OCI-LY1 (cell line): ENCODE data around the gene RERG.

Experiments used
- EZH2 ChIP-seq: fragments of 200-600 bp; sonication (generic), shearing (Covaris generic); IDR thresholded peaks from 2 replicates; pipeline ENCODE4 v1.8.0; 2017; ENCODE audit warnings: borderline replicate concordance, mixed run types, mild to moderate bottlenecking, antibody characterized with exemption, low read length, moderate library complexity, mixed read lengths
- TF ChIP-seq, protein P1 (sequence below): fragments of 200-600 bp; sonication (generic), shearing (Covaris generic); IDR thresholded peaks from 2 replicates; pipeline ENCODE4 v1.5.1; 2017; ENCODE audit warnings: mild to moderate bottlenecking, antibody characterized with exemption, low read length, moderate library complexity, mixed read lengths

DNA sequence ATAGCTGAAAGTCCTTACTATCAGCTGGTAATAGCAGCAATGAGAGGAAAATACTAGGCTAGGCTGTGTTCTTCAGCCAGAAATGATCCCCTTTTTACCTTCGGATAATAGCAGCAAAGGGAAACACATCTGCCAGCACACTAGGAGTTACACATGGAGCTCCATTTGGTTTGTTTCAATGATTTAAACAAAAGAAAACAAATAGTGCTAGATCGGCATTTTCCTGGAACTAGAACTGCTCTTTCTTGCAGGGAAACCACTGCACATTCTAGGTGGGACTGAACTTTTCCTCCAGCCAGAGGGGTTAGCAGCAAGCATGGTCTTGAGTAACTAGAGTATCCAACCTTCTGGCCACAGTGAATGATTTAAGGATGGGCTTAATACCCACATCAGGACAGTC, 130.8 kb downstream of the RERG start:
- TF ChIP-seq, protein P1, sequence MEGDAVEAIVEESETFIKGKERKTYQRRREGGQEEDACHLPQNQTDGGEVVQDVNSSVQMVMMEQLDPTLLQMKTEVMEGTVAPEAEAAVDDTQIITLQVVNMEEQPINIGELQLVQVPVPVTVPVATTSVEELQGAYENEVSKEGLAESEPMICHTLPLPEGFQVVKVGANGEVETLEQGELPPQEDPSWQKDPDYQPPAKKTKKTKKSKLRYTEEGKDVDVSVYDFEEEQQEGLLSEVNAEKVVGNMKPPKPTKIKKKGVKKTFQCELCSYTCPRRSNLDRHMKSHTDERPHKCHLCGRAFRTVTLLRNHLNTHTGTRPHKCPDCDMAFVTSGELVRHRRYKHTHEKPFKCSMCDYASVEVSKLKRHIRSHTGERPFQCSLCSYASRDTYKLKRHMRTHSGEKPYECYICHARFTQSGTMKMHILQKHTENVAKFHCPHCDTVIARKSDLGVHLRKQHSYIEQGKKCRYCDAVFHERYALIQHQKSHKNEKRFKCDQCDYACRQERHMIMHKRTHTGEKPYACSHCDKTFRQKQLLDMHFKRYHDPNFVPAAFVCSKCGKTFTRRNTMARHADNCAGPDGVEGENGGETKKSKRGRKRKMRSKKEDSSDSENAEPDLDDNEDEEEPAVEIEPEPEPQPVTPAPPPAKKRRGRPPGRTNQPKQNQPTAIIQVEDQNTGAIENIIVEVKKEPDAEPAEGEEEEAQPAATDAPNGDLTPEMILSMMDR: no peak
- TF ChIP-seq EZH2: no peak
